Neural cell (in vitro differentiated cells): Measurements from ENCODE around the gene UBXN10. TPM values are rescaled to one million over a fixed set of nuclear protein-coding genes. Genes with fewer than 3 reads are reported as not detected.

Source experiments
- H2AFZ ChIP-seq: fragments of 200-600, 300-800 bp; sonication (generic), shearing (Covaris generic); 2 replicates; pipeline ENCODE4 v1.6.0; 2014; ENCODE audit warnings: low read depth, mild to moderate bottlenecking, antibody characterized with exemption, low read length, moderate library complexity
- H3F3A ChIP-seq: fragments of 200-600 bp; shearing (Covaris generic); 2 replicates; pipeline ENCODE4 v1.6.1; 2016; ENCODE audit warnings: mild to moderate bottlenecking, moderate library complexity, mixed read lengths, antibody characterized with exemption, low read length; ENCODE audit not compliant: insufficient read depth, poor library complexity, severe bottlenecking
- H3K27ac ChIP-seq: fragments of 200-600, 300-800 bp; sonication (generic), shearing (Covaris generic); 2 replicates; pipeline ENCODE4 v1.5.1; 2014; ENCODE audit warnings: mild to moderate bottlenecking, low read length, moderate library complexity
- H3K27me3 ChIP-seq: fragments of 300-800, 200-600 bp; sonication (generic), shearing (Covaris generic); 2 replicates; pipeline ENCODE4 v1.6.0; 2014; ENCODE audit warnings: mild to moderate bottlenecking, low read depth, low read length, moderate library complexity; ENCODE audit not compliant: insufficient read depth
- H3K36me3 ChIP-seq: fragments of 300-800, 200-600 bp; sonication (generic), shearing (Covaris generic); 2 replicates; pipeline ENCODE4 v1.5.1; 2014; ENCODE audit warnings: mild to moderate bottlenecking, antibody characterized with exemption, low read length, moderate library complexity; ENCODE audit not compliant: insufficient read depth
- H3K4me2 ChIP-seq: fragments of 300-800, 200-600 bp; sonication (generic), shearing (Covaris generic); 2 replicates; pipeline ENCODE4 v1.6.0; 2014; ENCODE audit warnings: mild to moderate bottlenecking, low read length
- H3K4me3 ChIP-seq: fragments of 300-800, 200-600 bp; sonication (generic), shearing (Covaris generic); 2 replicates; pipeline ENCODE4 v1.5.1; 2014; ENCODE audit warnings: mild to moderate bottlenecking, low read length, moderate library complexity
- H3K79me2 ChIP-seq: fragments of 200-600 bp; shearing (Covaris generic); replicated peaks from 2 replicates; pipeline ENCODE4 v1.6.0; 2014; ENCODE audit warnings: mild to moderate bottlenecking, low read length, moderate library complexity; ENCODE audit not compliant: insufficient read depth
- H3K9ac ChIP-seq: fragments of 300-800, 200-600 bp; sonication (generic), shearing (Covaris generic); 2 replicates; pipeline ENCODE4 v1.6.1; 2016; ENCODE audit warnings: mild to moderate bottlenecking, low read length, mixed read lengths
- H3K9me2 ChIP-seq: fragments of 200-600 bp; shearing (Covaris generic); 2 replicates; pipeline ENCODE4 v1.6.1; 2016; ENCODE audit warnings: mild to moderate bottlenecking, low read length, mixed read lengths; ENCODE audit not compliant: insufficient read depth
- H3K9me3 ChIP-seq: fragments of 200-600, 300-800 bp; sonication (generic), shearing (Covaris generic); 2 replicates; pipeline ENCODE4 v1.6.1; 2016; ENCODE audit warnings: mild to moderate bottlenecking, mixed run types, low read length, moderate library complexity, mixed read lengths
- H4K20me1 ChIP-seq: fragments of 200-600 bp; shearing (Covaris generic); 2 replicates; pipeline ENCODE4 v1.6.1; 2016; ENCODE audit warnings: mild to moderate bottlenecking, mixed run types; ENCODE audit not compliant: insufficient read depth
- CTCF ChIP-seq: fragments of 450-650 bp; IDR thresholded peaks from 2 replicates; pipeline ENCODE4 v1.5.1; 2014; ENCODE audit warnings: antibody characterized with exemption, mild to moderate bottlenecking, moderate library complexity; ENCODE audit not compliant: poor library complexity, severe bottlenecking
- EP300 ChIP-seq: fragments of 450-650 bp; conservative IDR thresholded peaks from 2 replicates; pipeline ENCODE4 v1.6.1; 2014; ENCODE audit warnings: antibody characterized with exemption, mild to moderate bottlenecking, moderate library complexity; ENCODE audit not compliant: poor library complexity, severe bottlenecking
- EZH2 ChIP-seq: fragments of 200-600, 300-800 bp; shearing (Covaris generic), sonication (generic); IDR thresholded peaks from 2 replicates; pipeline ENCODE4 v1.6.1; 2014; ENCODE audit warnings: antibody characterized with exemption, low read length, borderline replicate concordance, mild to moderate bottlenecking; ENCODE audit not compliant: insufficient read depth, poor library complexity, severe bottlenecking
- MXI1 ChIP-seq: fragments of 450-650 bp; conservative IDR thresholded peaks from 2 replicates; pipeline ENCODE4 v1.6.1; 2014; ENCODE audit warnings: antibody characterized with exemption, mild to moderate bottlenecking; ENCODE audit not compliant: poor library complexity, severe bottlenecking
- POLR2AphosphoS5 ChIP-seq: IDR thresholded peaks from 2 replicates; pipeline ENCODE4 v1.6.1; 2012
- RAD21 ChIP-seq: fragments of 450-650 bp; conservative IDR thresholded peaks from 2 replicates; pipeline ENCODE4 v1.6.1; 2014; ENCODE audit warnings: antibody characterized with exemption, mild to moderate bottlenecking, moderate library complexity
- REST ChIP-seq: IDR thresholded peaks from 2 replicates; pipeline ENCODE4 v1.6.1; 2012; ENCODE audit warnings: borderline replicate concordance
- SMC3 ChIP-seq: fragments of 450-650 bp; conservative IDR thresholded peaks from 2 replicates; pipeline ENCODE4 v1.6.1; 2014; ENCODE audit warnings: antibody characterized with exemption, mild to moderate bottlenecking, moderate library complexity; ENCODE audit not compliant: poor library complexity
- TAF1 ChIP-seq: IDR thresholded peaks from 2 replicates; pipeline ENCODE4 v1.6.1; 2012; ENCODE audit warnings: low read depth
- polyA plus RNA-seq: library from polyadenylated mRNA; depleted of rRNA; stranded (reverse); fragments of >200 nt; gene quantifications from 2 replicates; pipeline ENCODE4 v1.2.3, GENCODE V29; 2014

UBXN10 gene
- polyA plus RNA-seq, 1 donor from 2014 or later: 0.64 TPM

DNA sequence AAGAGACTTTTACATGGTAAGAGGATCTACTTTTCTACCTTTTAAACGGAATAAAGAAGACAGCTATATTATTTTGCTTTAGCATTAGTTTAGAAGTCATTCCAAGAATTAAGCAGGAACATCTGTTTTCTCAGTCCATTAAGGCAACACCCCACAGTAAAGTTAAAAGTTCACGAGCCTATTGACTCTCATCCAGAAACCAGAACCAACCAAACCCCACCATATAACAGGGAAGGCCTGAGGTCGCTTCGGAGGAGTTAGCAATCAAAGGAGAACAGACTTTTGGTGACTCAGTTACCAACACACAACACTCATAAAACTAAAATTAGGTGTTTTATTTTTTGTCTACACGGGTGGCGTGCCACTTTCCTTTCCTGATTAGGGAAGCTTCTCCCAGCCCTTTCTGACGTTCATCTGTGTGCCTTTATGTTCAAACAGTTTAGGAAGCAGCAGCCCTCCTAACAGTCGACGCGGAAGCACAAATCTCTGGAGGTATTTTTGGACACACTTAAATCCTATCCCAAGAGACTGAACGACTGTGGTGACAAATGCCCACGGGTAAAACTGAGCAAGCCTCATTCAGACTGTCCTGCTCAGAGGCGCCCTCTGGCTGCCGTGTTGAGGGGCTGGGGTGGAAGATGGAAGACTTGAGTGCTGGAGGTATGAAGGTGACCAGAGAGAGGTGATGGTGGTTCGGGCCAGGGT is 9.0 kb downstream of the UBXN10 start:
- Histone ChIP-seq H3K27me3 (no peaks in the 10 kb centered on the region), H3K4me2 (no peak overlapping the region), H3F3A (no peaks in the 10 kb centered on the region), H3K9me2 (no peaks in the 10 kb centered on the region), H3K79me2 (no peaks in the 10 kb centered on the region), H3K27ac (no peak overlapping the region), H3K9me3 (no peaks in the 10 kb centered on the region), H4K20me1 (no peaks in the 10 kb centered on the region), H3K36me3 (no peaks in the 10 kb centered on the region), H2AFZ (no peak overlapping the region), H3K9ac (no peak overlapping the region), H3K4me3 (no peak overlapping the region)
- no peak for TF ChIP-seq REST
- peak; percentile 31 for TF ChIP-seq CTCF
- no peak for TF ChIP-seq EP300

- H3K9me3 ChIP-seq: no peaks in the 10 kb centered on the region
- H3K36me3 ChIP-seq: no peaks in the 10 kb centered on the region
- H3K9ac ChIP-seq: no peak overlapping the region
- H3F3A ChIP-seq: no peaks in the 10 kb centered on the region
- no peaks in the 10 kb centered on the region for H3K9me2 ChIP-seq
- H3K4me3 ChIP-seq: no peak overlapping the region
- H4K20me1 ChIP-seq: no peaks in the 10 kb centered on the region
- H3K79me2 ChIP-seq: no peaks in the 10 kb centered on the region
- no peaks in the 10 kb centered on the region for H3K27me3 ChIP-seq
- H2AFZ ChIP-seq: no peak overlapping the region
- TF ChIP-seq CTCF: peak; percentile 0
- TF ChIP-seq TAF1: no peak
- no peak overlapping the region for H3K4me2 ChIP-seq
- no peak overlapping the region for H3K27ac ChIP-seq
Measured at GRCh38 chr1:20195462-20195780, 9.5 kb downstream of the UBXN10 start.

- Histone ChIP-seq H2AFZ (no peak overlapping the region), H3K4me2 (no peak overlapping the region), H3K79me2 (no peaks in the 10 kb centered on the region), H3F3A (no peaks in the 10 kb centered on the region), H3K27me3 (no peaks in the 10 kb centered on the region), H3K9me3 (no peaks in the 10 kb centered on the region), H3K27ac (no peak overlapping the region), H3K36me3 (no peaks in the 10 kb centered on the region), H3K4me3 (no peak overlapping the region), H4K20me1 (no peaks in the 10 kb centered on the region), H3K9me2 (no peaks in the 10 kb centered on the region), H3K9ac (no peak overlapping the region)
- no peak for TF ChIP-seq RAD21
- no peak for TF ChIP-seq TAF1
- TF ChIP-seq EZH2: no peak
- no peak for TF ChIP-seq SMC3
- no peak for TF ChIP-seq MXI1
- TF ChIP-seq REST: no peak
- TF ChIP-seq EP300: no peak
- no peak for TF ChIP-seq POLR2AphosphoS5
Measured at GRCh38 chr1:20197329-20197791, 11.5 kb downstream of the UBXN10 start.
